Keratinocyte (primary cell): ENCODE measurements around the gene SEMA7A. TPM values are rescaled to one million over a fixed set of nuclear protein-coding genes. Genes with fewer than 3 reads are reported as not detected.

Experiments
- DNase-seq: peaks from one replicate; pipeline ENCODE4 v3.0.0-alpha.2; 2011; ENCODE audit warnings: low read depth, missing footprints, low spot score
- FAIRE-seq: peaks from 2 replicates; lab custom pipeline; 2011; peaks lifted over from hg19 to GRCh38; lab: Jason Lieb, UNC
- H2AFZ ChIP-seq: 2 replicates; pipeline ENCODE4 v1.6.0; 2012; ENCODE audit warnings: low read length, control low read depth, inconsistent platforms; ENCODE audit not compliant: control insufficient read depth
- H3K27ac ChIP-seq: 2 replicates; pipeline ENCODE4 v1.5.1; 2011; ENCODE audit warnings: low read length; ENCODE audit not compliant: control insufficient read depth, insufficient read depth
- H3K27me3 ChIP-seq: 3 replicates; pipeline ENCODE4 v1.6.0; 2011; ENCODE audit warnings: low read length; ENCODE audit not compliant: control insufficient read depth, insufficient read depth; ENCODE audit errors: extremely low read depth
- H3K36me3 ChIP-seq, 2 experiments: 2 replicates in 1 of 2; 3 replicates in 1 of 2; pipeline ENCODE4 v1.5.1; 2011; ENCODE audit warnings: low read length in 2 of 2, mild to moderate bottlenecking in 1 of 2; ENCODE audit not compliant: control insufficient read depth in 2 of 2, insufficient read depth in 2 of 2; ENCODE audit errors: extremely low read depth in 1 of 2
- H3K4me1 ChIP-seq: 3 replicates; pipeline ENCODE4 v1.5.1; 2011; ENCODE audit warnings: low read length; ENCODE audit not compliant: control insufficient read depth, insufficient read depth; ENCODE audit errors: extremely low read depth
- H3K4me2 ChIP-seq: 3 replicates; pipeline ENCODE4 v1.6.0; 2011; ENCODE audit warnings: low read depth, low read length; ENCODE audit not compliant: control insufficient read depth, insufficient read depth; ENCODE audit errors: extremely low read depth
- H3K4me3 ChIP-seq, 3 experiments: fragments of 200-600 bp in 1 of 3; sonication (generic) in 1 of 3; 2 replicates in 2 of 3; 3 replicates in 1 of 3; pipeline ENCODE4 v1.5.1; 2011 to 2016; ENCODE audit warnings: low read length in 3 of 3, mild to moderate bottlenecking in 3 of 3, control low read depth in 2 of 3, inconsistent platforms in 1 of 3, low read depth in 1 of 3, mixed read lengths in 1 of 3, mixed run types in 1 of 3, moderate library complexity in 1 of 3; ENCODE audit not compliant: control insufficient read depth in 2 of 3, insufficient read depth in 2 of 3; ENCODE audit errors: extremely low read depth in 1 of 3
- H3K79me2 ChIP-seq: 2 replicates; pipeline ENCODE4 v1.6.0; 2012; ENCODE audit warnings: low read length; ENCODE audit not compliant: control insufficient read depth, insufficient read depth
- H3K9ac ChIP-seq: 3 replicates; pipeline ENCODE4 v1.6.0; 2011; ENCODE audit warnings: low read length; ENCODE audit not compliant: control insufficient read depth, insufficient read depth; ENCODE audit errors: extremely low read depth
- H3K9me1 ChIP-seq: 3 replicates; pipeline ENCODE4 v1.6.0; 2011; ENCODE audit warnings: low read length; ENCODE audit not compliant: control insufficient read depth, insufficient read depth; ENCODE audit errors: extremely low read depth
- H3K9me3 ChIP-seq: 2 replicates; pipeline ENCODE4 v1.5.1; 2012; ENCODE audit warnings: low read depth, low read length; ENCODE audit not compliant: control insufficient read depth
- H4K20me1 ChIP-seq: 3 replicates; pipeline ENCODE4 v1.6.0; 2011; ENCODE audit warnings: low read length; ENCODE audit not compliant: control insufficient read depth, insufficient read depth; ENCODE audit errors: extremely low read depth
- EZH2 ChIP-seq: IDR thresholded peaks from one replicate; pipeline ENCODE4 v1.6.1; 2012; ENCODE audit warnings: inconsistent platforms, mild to moderate bottlenecking, low read length, moderate library complexity
- dilution Hi-C: fragments of 300-500 bp; cut with MboI; formaldehyde crosslinking; loops from one replicate; pipeline ENCODE4 v1.7.0; 2020; ENCODE audit warnings: low sequenced_read_pairs; ENCODE audit not compliant: extremely low pct_ligation_motif_present
- polyA plus RNA-seq, 5 experiments: library from polyadenylated mRNA; depleted of rRNA in 3 of 5; stranded (reverse) in 3 of 5; stranded (forward) in 1 of 5; unstranded in 1 of 5; fragments of >200 nt; gene quantifications; 1 replicate in 1 of 5; 2 replicates in 3 of 5; 3 replicates in 1 of 5; pipeline versions ENCODE4 v1.2.1 to v1.2.3, GENCODE V29; 2011 to 2012; ENCODE audit warnings: missing spikeins in 2 of 5, low read depth in 1 of 5, low replicate concordance in 1 of 5
- TF ChIP-seq, protein P1 (sequence below), 3 experiments: IDR thresholded peaks in 1 of 3; conservative IDR thresholded peaks in 1 of 3; optimal IDR thresholded peaks in 1 of 3; 2 replicates in 2 of 3; 3 replicates in 1 of 3; pipeline versions ENCODE3 to v1.5.1; 2011; ENCODE audit warnings: low read length in 3 of 3, mild to moderate bottlenecking in 3 of 3, moderate library complexity in 2 of 3, control low read depth in 1 of 3, inconsistent platforms in 1 of 3; ENCODE audit not compliant: insufficient read depth in 2 of 3; ENCODE audit errors: extremely low read depth in 1 of 3

Gene SEMA7A
- polyA plus RNA-seq, 1 donor (not counting 4 experiments of a cell fraction or from before 2014, with no cell fraction given), result 8.0 TPM

DNA sequence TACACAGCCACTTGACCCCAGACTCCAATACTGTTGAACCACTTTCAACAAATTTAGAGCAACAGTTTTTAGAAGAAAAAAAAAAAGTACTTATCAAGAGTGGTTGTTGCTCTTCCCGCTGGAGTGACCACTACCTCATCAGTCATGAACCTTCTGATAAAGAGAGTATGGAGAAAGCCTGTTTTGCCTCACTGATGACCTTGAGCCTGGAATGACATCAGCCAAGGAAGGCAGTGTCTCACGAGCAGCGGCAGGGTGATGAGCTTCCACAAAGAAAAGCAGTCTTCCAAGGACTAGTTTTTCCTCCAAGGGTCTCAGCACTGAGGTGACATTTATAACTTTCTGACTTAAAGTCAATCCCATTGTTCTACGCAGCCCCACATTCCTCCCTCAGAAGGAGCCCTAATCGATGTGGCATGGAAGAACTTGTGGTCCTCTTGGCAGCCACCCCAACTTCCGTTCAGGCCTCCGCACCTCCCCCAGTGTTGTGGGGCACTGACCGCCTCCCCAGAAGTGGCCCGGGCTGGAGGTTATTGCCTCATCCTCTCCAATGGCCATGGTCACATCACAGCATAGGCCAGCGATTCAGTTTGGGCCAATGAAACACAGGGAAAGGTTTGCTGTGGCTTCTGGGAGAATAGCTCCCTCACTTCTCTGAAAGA lies 64.5 kb downstream of the SEMA7A start:
- Histone ChIP-seq H4K20me1 (no peaks in the 10 kb centered on the region), H3K79me2 (no peaks in the 10 kb centered on the region), H2AFZ (no peak overlapping the region), H3K4me3 (no peak overlapping the region), H3K9ac (no peak overlapping the region), H3K9me3 (no peaks in the 10 kb centered on the region), H3K4me1 (peaks cover 10% of the 10 kb centered on the region), H3K9me1 (no peaks in the 10 kb centered on the region), H3K4me2 (no peak overlapping the region), H3K36me3 (no peaks in the 10 kb centered on the region), H3K27ac (no peak overlapping the region), H3K27me3 (peaks cover 52% of the 10 kb centered on the region)
- DNase-seq, result no peak
- dilution Hi-C loops, result no loop called here
- TF ChIP-seq, protein P1, sequence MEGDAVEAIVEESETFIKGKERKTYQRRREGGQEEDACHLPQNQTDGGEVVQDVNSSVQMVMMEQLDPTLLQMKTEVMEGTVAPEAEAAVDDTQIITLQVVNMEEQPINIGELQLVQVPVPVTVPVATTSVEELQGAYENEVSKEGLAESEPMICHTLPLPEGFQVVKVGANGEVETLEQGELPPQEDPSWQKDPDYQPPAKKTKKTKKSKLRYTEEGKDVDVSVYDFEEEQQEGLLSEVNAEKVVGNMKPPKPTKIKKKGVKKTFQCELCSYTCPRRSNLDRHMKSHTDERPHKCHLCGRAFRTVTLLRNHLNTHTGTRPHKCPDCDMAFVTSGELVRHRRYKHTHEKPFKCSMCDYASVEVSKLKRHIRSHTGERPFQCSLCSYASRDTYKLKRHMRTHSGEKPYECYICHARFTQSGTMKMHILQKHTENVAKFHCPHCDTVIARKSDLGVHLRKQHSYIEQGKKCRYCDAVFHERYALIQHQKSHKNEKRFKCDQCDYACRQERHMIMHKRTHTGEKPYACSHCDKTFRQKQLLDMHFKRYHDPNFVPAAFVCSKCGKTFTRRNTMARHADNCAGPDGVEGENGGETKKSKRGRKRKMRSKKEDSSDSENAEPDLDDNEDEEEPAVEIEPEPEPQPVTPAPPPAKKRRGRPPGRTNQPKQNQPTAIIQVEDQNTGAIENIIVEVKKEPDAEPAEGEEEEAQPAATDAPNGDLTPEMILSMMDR (optimal IDR thresholded peaks at IDR 0.05 in 1 of 3, IDR thresholded peaks at IDR 0.05 in 1 of 3, conservative IDR thresholded peaks at IDR 0.05 in 1 of 3; ENCODE audit: extremely low read depth in 1 of 3, insufficient read depth in 2 of 3, low read length in 3 of 3), result no peak
- no peak for TF ChIP-seq EZH2
- FAIRE-seq, result no peak

DNA sequence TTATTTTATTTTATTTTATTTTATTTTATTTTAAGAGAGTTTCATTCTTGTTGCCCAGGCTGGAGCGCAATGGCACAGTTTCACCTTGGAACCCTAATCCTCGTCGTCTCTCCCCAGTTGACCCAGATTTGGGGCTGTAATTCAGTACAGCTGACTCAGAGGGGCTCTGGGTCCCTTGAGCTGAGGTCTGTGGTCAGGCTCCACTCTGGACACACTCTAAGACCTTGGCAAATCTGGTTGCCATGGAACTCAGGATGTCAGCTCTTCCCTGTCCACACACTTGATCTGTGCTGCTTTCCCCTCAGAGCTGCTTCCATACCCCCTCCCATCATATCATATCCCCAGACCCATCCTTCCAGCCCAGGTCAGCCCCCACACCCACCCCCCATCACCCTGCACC lies 65.6 kb downstream of the SEMA7A start:
- peaks cover 6% of the 10 kb centered on the region for H3K4me1 ChIP-seq
- no peaks in the 10 kb centered on the region for H4K20me1 ChIP-seq
- dilution Hi-C loops, result no loop called here
- no peaks in the 10 kb centered on the region for H3K36me3 ChIP-seq
- H3K9ac ChIP-seq, result no peak overlapping the region
- TF ChIP-seq, protein P1 (optimal IDR thresholded peaks at IDR 0.05 in 1 of 3, IDR thresholded peaks at IDR 0.05 in 1 of 3, conservative IDR thresholded peaks at IDR 0.05 in 1 of 3; ENCODE audit: extremely low read depth in 1 of 3, insufficient read depth in 2 of 3, low read length in 3 of 3), result no peak
- no peak for TF ChIP-seq EZH2
- H3K79me2 ChIP-seq, result no peaks in the 10 kb centered on the region
- no peak overlapping the region for H2AFZ ChIP-seq
- H3K27me3 ChIP-seq, result peaks cover 50% of the 10 kb centered on the region
- no peak for FAIRE-seq
- no peaks in the 10 kb centered on the region for H3K9me1 ChIP-seq
- no peak overlapping the region for H3K4me3 ChIP-seq
- H3K4me2 ChIP-seq, result no peak overlapping the region
- DNase-seq, result no peak
- H3K27ac ChIP-seq, result no peak overlapping the region
- no peaks in the 10 kb centered on the region for H3K9me3 ChIP-seq
